Measurements from ENCODE around the gene PROM2. TPM values are rescaled to one million over a fixed set of nuclear protein-coding genes. Genes with fewer than 3 reads are reported as not detected.

PROM2 gene
- total RNA-seq, 1 experiment from 2014 or later: 129 TPM

DNA sequence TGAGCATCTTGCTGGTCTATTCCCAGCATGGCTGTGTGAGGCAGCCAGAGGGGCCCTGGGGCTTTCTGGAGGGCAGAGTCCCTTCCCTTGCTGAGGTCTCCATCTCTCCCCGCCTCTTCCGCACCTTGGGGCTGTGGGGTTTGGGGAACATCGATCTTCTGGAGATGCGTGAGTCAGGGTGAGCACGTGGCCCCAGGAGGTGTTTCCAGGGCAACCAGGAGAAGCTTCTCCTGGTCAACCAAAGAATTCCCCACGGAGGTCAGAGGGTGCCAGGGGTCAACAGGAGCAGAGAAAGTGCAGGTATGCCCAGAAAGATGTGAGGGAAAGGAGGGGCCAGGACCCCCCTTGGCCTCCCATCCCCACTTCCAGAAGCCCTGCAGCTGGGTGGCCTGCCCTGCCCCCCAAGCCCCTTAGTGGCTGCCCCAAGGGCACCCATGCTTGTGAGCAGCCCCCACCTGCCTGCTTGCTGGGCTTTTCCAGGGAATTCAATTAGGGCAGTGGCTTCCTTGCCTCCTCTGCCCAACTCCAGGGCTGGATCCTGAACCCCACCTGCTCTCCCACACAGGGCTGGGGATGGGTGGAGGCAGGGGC, 2.8 kb upstream of the PROM2 start:
- Histone ChIP-seq H3K4me1 (replicated peaks; ENCODE audit: insufficient read depth) (peaks cover 14% of the 10 kb centered on the region), H3K27ac (no peak overlapping the region), H3K9me2 (ENCODE audit: insufficient read depth) (no peaks in the 10 kb centered on the region), H3K27me3 (ENCODE audit: insufficient read depth, low read depth) (no peaks in the 10 kb centered on the region), H3K9me3 (ENCODE audit: insufficient read depth, low read depth) (no peaks in the 10 kb centered on the region), H3K36me3 (ENCODE audit: low read depth) (no peaks in the 10 kb centered on the region; the same call in 1 of the 2 replicates), H3K4me3 (no peak overlapping the region), H2AFZ (no peak overlapping the region), H3F3A (ENCODE audit: insufficient read depth, low read depth) (no peaks in the 10 kb centered on the region; the same call in 1 of the 2 replicates), H3K79me2 (ENCODE audit: low read depth) (peaks cover 22% of the 10 kb centered on the region), H3K4me2 (no peak overlapping the region), H4K20me1 (ENCODE audit: insufficient read depth) (no peaks in the 10 kb centered on the region)
- intact Hi-C loops (cut with micrococcal nuclease; ENCODE audit: unreplicated experiment): no loop called here
- BruUV-seq (replicated peaks): no TSS peak
- CTCF ChIA-PET: no interaction called here
- TF ChIP-seq, protein P1, sequence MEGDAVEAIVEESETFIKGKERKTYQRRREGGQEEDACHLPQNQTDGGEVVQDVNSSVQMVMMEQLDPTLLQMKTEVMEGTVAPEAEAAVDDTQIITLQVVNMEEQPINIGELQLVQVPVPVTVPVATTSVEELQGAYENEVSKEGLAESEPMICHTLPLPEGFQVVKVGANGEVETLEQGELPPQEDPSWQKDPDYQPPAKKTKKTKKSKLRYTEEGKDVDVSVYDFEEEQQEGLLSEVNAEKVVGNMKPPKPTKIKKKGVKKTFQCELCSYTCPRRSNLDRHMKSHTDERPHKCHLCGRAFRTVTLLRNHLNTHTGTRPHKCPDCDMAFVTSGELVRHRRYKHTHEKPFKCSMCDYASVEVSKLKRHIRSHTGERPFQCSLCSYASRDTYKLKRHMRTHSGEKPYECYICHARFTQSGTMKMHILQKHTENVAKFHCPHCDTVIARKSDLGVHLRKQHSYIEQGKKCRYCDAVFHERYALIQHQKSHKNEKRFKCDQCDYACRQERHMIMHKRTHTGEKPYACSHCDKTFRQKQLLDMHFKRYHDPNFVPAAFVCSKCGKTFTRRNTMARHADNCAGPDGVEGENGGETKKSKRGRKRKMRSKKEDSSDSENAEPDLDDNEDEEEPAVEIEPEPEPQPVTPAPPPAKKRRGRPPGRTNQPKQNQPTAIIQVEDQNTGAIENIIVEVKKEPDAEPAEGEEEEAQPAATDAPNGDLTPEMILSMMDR (conservative IDR thresholded peaks at IDR 0.05): no peak
- TF ChIP-seq EZH2 (IDR thresholded peaks at IDR 0.05; ENCODE audit: low read depth): no peak
- DNase-seq: no peak
- POLR2A ChIA-PET (ENCODE audit: unreplicated experiment): no interaction called here

DNA sequence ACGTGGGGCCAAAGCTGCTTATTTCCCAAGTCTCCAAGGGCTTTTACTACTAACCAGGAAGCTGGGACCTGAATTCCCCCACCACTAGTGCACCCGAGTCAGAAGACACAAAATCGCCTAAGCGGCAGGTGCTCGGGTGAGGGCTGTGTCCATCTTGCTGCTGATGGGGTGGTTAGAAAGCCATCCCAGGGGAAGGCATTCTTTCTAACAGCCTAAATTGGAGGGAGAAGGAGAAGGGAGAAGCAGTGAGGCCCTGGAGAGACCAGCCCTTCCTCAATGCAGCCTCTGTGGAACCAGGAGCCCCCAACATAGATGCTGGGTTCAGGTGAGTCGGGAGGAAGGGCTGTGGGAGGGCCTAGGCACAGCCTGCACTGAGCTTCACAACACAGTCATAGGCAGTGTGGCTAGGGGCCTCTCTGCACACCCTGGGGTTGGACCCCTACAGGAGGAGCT, 1.9 kb upstream of the PROM2 start:
- ChIA-PET CTCF (no interaction called here), POLR2A (ENCODE audit: unreplicated experiment) (no interaction called here)
- Histone ChIP-seq H3F3A (ENCODE audit: insufficient read depth, low read depth) (peaks cover 6% of the 10 kb centered on the region; the same call in 1 of the 2 replicates), H3K27ac (no peak overlapping the region), H3K4me1 (replicated peaks; ENCODE audit: insufficient read depth) (peaks cover 23% of the 10 kb centered on the region), H2AFZ (no peak overlapping the region), H3K4me2 (no peak overlapping the region), H3K9me2 (ENCODE audit: insufficient read depth) (no peaks in the 10 kb centered on the region), H3K27me3 (ENCODE audit: insufficient read depth, low read depth) (no peaks in the 10 kb centered on the region), H3K9me3 (ENCODE audit: insufficient read depth, low read depth) (no peaks in the 10 kb centered on the region), H3K36me3 (ENCODE audit: low read depth) (no peaks in the 10 kb centered on the region; the same call in 1 of the 2 replicates), H3K79me2 (ENCODE audit: low read depth) (peaks cover 30% of the 10 kb centered on the region), H3K4me3 (no peak overlapping the region), H4K20me1 (ENCODE audit: insufficient read depth) (no peaks in the 10 kb centered on the region)
- no peak for TF ChIP-seq EZH2 (IDR thresholded peaks at IDR 0.05; ENCODE audit: low read depth)
- TF ChIP-seq, protein P1 (conservative IDR thresholded peaks at IDR 0.05): no peak
- DNase-seq: no peak
- no TSS peak for BruUV-seq (replicated peaks)
- intact Hi-C loops (cut with micrococcal nuclease; ENCODE audit: unreplicated experiment): no loop called here

DNA sequence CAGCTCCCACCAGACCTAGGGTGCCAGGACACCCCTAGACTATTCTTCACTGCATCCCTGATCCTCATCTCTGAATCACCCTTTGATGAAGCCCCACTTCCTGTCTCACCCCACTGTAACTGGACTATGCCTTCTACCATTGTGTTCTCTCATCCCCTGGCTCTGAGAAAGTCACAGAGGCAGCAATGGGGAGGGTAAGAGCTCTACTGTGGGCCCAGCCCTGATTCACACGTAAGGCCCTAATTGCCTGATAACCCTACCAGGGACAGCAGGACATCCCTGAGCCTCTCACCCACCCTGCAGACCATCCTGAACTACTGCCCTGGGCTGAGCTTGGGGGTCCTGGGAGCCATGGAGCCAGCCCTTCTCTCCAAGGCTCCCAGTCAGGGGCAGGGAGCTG, 1.5 kb upstream of the PROM2 start:
- no peak overlapping the region for H2AFZ ChIP-seq
- H3K27ac ChIP-seq: no peak overlapping the region
- H3K9me3 ChIP-seq (ENCODE audit: insufficient read depth, low read depth): no peaks in the 10 kb centered on the region
- intact Hi-C loops (cut with micrococcal nuclease; ENCODE audit: unreplicated experiment): no loop called here
- H3K4me1 ChIP-seq (replicated peaks; ENCODE audit: insufficient read depth): peaks cover 27% of the 10 kb centered on the region
- H3K4me2 ChIP-seq: no peak overlapping the region
- no peaks in the 10 kb centered on the region for H3K27me3 ChIP-seq (ENCODE audit: insufficient read depth, low read depth)
- no peaks in the 10 kb centered on the region for H4K20me1 ChIP-seq (ENCODE audit: insufficient read depth)
- POLR2A ChIA-PET (ENCODE audit: unreplicated experiment): no interaction called here
- peaks cover 8% of the 10 kb centered on the region; the same call in 1 of the 2 replicates for H3F3A ChIP-seq (ENCODE audit: insufficient read depth, low read depth)
- no peak for TF ChIP-seq EZH2 (IDR thresholded peaks at IDR 0.05; ENCODE audit: low read depth)
- TF ChIP-seq, protein P1 (conservative IDR thresholded peaks at IDR 0.05): no peak
- no TSS peak for BruUV-seq (replicated peaks)
- H3K79me2 ChIP-seq (ENCODE audit: low read depth): peaks cover 32% of the 10 kb centered on the region
- DNase-seq: no peak
- no peak overlapping the region for H3K4me3 ChIP-seq
- no peaks in the 10 kb centered on the region; the same call in 1 of the 2 replicates for H3K36me3 ChIP-seq (ENCODE audit: low read depth)
- H3K9me2 ChIP-seq (ENCODE audit: insufficient read depth): no peaks in the 10 kb centered on the region
- CTCF ChIA-PET: interaction anchor here (0.7 kb wide), 1 partner anchor 284 kb away, joined by 5 read pairs; no protein-coding TSS in a partner anchor
